CD14-positive monocyte (primary cell): Measurements from ENCODE around the gene RERE. TPM values are rescaled to one million over a fixed set of nuclear protein-coding genes. Genes with fewer than 3 reads are reported as not detected.

Source experiments
- DNase-seq, 3 donors: peaks; one replicate each; pipeline ENCODE4 v3.0.0-alpha.2; 2011 to 2022
- H2AFZ ChIP-seq: 2 replicates; pipeline ENCODE4 v1.6.0; 2012; ENCODE audit warnings: mild to moderate bottlenecking, low read depth, low read length, inconsistent platforms; ENCODE audit not compliant: insufficient read depth, poor library complexity, severe bottlenecking
- H3K27ac ChIP-seq, 2 donors: 1 replicate in 1 of 2; 2 replicates in 1 of 2; pipeline ENCODE4 v1.5.1; 2012 to 2013; ENCODE audit warnings: low read length in 2 of 2, control low read depth in 1 of 2, inconsistent platforms in 1 of 2, low read depth in 1 of 2, mild to moderate bottlenecking in 1 of 2
- H3K27me3 ChIP-seq, 2 donors: one replicate each; pipeline versions ENCODE4 v1.6.0 to v1.6.1; 2011 to 2013; ENCODE audit warnings: low read length in 2 of 2; ENCODE audit not compliant: control insufficient read depth in 2 of 2, insufficient read depth in 2 of 2
- H3K36me3 ChIP-seq, 2 donors: replicated peaks in 1 of 2; 1 replicate in 1 of 2; 2 replicates in 1 of 2; pipeline versions ENCODE4 v1.5.1 to v1.6.1; 2012 to 2013; ENCODE audit warnings: low read length in 2 of 2, control low read depth in 1 of 2, inconsistent platforms in 1 of 2, mild to moderate bottlenecking in 1 of 2; ENCODE audit not compliant: insufficient read depth in 2 of 2, control insufficient read depth in 1 of 2
- H3K4me1 ChIP-seq, 2 donors: 1 replicate in 1 of 2; 2 replicates in 1 of 2; pipeline versions ENCODE4 v1.5.1 to v1.6.1; 2012 to 2013; ENCODE audit warnings: low read length in 2 of 2, control low read depth in 1 of 2, inconsistent platforms in 1 of 2, mild to moderate bottlenecking in 1 of 2, moderate library complexity in 1 of 2; ENCODE audit not compliant: insufficient read depth in 2 of 2, control insufficient read depth in 1 of 2
- H3K4me2 ChIP-seq: replicated peaks from 2 replicates; pipeline ENCODE3; 2012; ENCODE audit warnings: low read length, moderate library complexity, mild to moderate bottlenecking; ENCODE audit not compliant: poor library complexity, severe bottlenecking; ENCODE audit errors: extremely low read depth
- H3K4me3 ChIP-seq, 3 experiments: fragments of 200-600 bp in 1 of 3; sonication (generic) in 1 of 3; replicated peaks in 1 of 3; 1 replicate in 2 of 3; 2 replicates in 1 of 3; pipeline ENCODE4 v1.5.1; 2011 to 2013; ENCODE audit warnings: low read length in 3 of 3, mild to moderate bottlenecking in 3 of 3, control low read depth in 2 of 3, low read depth in 2 of 3, inconsistent platforms in 1 of 3, moderate library complexity in 1 of 3
- H3K79me2 ChIP-seq: 2 replicates; pipeline ENCODE4 v1.6.0; 2012; ENCODE audit warnings: mild to moderate bottlenecking, control low read depth, inconsistent platforms, low read length, moderate library complexity; ENCODE audit not compliant: insufficient read depth
- H3K9ac ChIP-seq: 2 replicates; pipeline ENCODE4 v1.6.0; 2017; ENCODE audit warnings: low read length, mild to moderate bottlenecking; ENCODE audit not compliant: insufficient read depth, poor library complexity, severe bottlenecking
- H3K9me3 ChIP-seq, 2 donors: replicated peaks in 1 of 2; 1 replicate in 1 of 2; 2 replicates in 1 of 2; pipeline versions ENCODE4 v1.5.1 to v1.6.1; 2012 to 2013; ENCODE audit warnings: low read length in 2 of 2, control low read depth in 1 of 2; ENCODE audit not compliant: control insufficient read depth in 1 of 2, insufficient read depth in 1 of 2
- H4K20me1 ChIP-seq: 2 replicates; pipeline ENCODE4 v1.6.0; 2012; ENCODE audit warnings: mild to moderate bottlenecking, low read length, control low read depth, moderate library complexity; ENCODE audit not compliant: insufficient read depth
- H3K27ac Mint-ChIP-seq, 7 donors: one replicate each; pipeline ENCODE4 v1.8.0; 2020; ENCODE audit warnings: mild to moderate bottlenecking in 7 of 7, mixed read lengths in 7 of 7, moderate library complexity in 6 of 7, inconsistent platforms in 2 of 7
- H3K27me3 Mint-ChIP-seq, 3 donors: one replicate each; pipeline ENCODE4 v1.8.0; 2021 to 2022; ENCODE audit warnings: low read depth in 3 of 3, mild to moderate bottlenecking in 3 of 3, mixed read lengths in 3 of 3, moderate library complexity in 3 of 3, inconsistent platforms in 1 of 3
- H3K36me3 Mint-ChIP-seq, 2 donors: one replicate each; pipeline ENCODE4 v1.8.0; 2020; ENCODE audit warnings: mixed read lengths in 2 of 2, inconsistent platforms in 1 of 2, mild to moderate bottlenecking in 1 of 2
- H3K4me1 Mint-ChIP-seq: one replicate; pipeline ENCODE4 v1.8.0; 2020; ENCODE audit warnings: mild to moderate bottlenecking, mixed read lengths
- H3K4me3 Mint-ChIP-seq, 2 donors: one replicate each; pipeline ENCODE4 v1.8.0; 2020; ENCODE audit warnings: mild to moderate bottlenecking in 2 of 2, mixed read lengths in 2 of 2, moderate library complexity in 1 of 2
- H3K9me3 Mint-ChIP-seq, 7 donors: one replicate each; pipeline ENCODE4 v1.8.0; 2020 to 2022; ENCODE audit warnings: mixed read lengths in 7 of 7, mild to moderate bottlenecking in 6 of 7, moderate library complexity in 6 of 7, inconsistent platforms in 2 of 7
- WGBS: methylation state at CpG from one replicate; pipeline ENCODE4 v1.1.5; 2013; ENCODE audit warnings: missing lambda C conversion rate; ENCODE audit not compliant: insufficient coverage; 5-methylcytosine and 5-hydroxymethylcytosine counted together
- intact Hi-C, 2 donors: fragments of 100-400 bp; cut with micrococcal nuclease; formaldehyde crosslinking; loops; one replicate each; pipeline versions ENCODE4 v1.15.0 to v1.15.1; 2023
- polyA plus RNA-seq, 3 donors: library from polyadenylated mRNA; depleted of rRNA in 1 of 3; unstranded in 2 of 3; stranded (reverse) in 1 of 3; fragments of 300-500 nt in 2 of 3; fragments of >200 nt in 1 of 3; fragmentation: Illumina TruSeq in 2 of 3; gene quantifications; 1 replicate in 2 of 3; 2 replicates in 1 of 3; pipeline ENCODE4 v1.2.3, GENCODE V29; 2012 to 2021
- TF ChIP-seq, protein P1 (sequence below): fragments of 200-600 bp; IDR thresholded peaks from one replicate; pipeline ENCODE4 v1.8.0; 2022; ENCODE audit warnings: antibody characterized with exemption, mild to moderate bottlenecking

The RERE gene
- polyA plus RNA-seq, 3 donors: 1.2 to 19.4 (median 3.8) TPM

DNA sequence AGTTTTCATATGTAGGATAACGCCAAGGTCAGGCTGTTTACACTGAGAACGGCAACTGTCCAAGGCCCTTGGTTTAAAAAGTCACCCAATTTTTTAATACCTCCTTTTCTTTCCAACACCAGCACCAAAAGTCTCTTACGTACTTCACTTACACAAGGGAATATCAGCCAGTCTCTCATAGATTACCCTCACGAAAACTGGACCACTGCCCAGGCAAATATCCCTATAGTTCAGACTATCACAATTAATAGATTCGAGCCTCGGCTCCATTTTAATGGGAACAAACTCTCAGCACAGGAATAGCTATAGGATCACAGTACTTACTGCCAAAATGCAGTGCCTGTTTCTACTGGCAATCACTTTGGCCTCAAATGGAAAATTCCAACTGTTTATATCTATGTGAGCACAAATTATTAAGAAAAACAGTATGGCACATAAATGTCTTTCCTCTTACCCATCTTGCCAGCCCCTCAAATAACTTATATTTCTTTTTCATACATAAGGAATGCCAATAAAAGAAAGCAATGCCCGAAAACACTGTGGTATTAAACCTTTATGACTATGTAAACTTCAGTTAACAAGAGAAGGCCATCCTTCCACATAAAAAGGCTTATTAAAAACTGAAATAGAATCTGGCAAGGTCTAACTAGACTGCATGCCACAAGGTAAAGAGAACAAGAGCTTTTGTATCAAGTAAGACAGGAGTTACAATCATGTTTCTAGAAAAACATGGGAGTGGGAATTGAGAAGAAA lies 401.7 kb downstream of the RERE start:
- Mint-ChIP-seq H3K27me3 (peaks cover 0 to 2% (median 0%) of the 10 kb centered on the region in 3 donors), H3K36me3 (peaks cover 53 to 64% of the 10 kb centered on the region in 2 donors), H3K4me3 (no peak overlapping the region), H3K9me3 (no peaks in the 10 kb centered on the region), H3K27ac (no peak overlapping the region), H3K4me1 (peaks cover 24% of the 10 kb centered on the region)
- TF ChIP-seq, protein P1, sequence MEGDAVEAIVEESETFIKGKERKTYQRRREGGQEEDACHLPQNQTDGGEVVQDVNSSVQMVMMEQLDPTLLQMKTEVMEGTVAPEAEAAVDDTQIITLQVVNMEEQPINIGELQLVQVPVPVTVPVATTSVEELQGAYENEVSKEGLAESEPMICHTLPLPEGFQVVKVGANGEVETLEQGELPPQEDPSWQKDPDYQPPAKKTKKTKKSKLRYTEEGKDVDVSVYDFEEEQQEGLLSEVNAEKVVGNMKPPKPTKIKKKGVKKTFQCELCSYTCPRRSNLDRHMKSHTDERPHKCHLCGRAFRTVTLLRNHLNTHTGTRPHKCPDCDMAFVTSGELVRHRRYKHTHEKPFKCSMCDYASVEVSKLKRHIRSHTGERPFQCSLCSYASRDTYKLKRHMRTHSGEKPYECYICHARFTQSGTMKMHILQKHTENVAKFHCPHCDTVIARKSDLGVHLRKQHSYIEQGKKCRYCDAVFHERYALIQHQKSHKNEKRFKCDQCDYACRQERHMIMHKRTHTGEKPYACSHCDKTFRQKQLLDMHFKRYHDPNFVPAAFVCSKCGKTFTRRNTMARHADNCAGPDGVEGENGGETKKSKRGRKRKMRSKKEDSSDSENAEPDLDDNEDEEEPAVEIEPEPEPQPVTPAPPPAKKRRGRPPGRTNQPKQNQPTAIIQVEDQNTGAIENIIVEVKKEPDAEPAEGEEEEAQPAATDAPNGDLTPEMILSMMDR: no peak
- intact Hi-C loops: no loop called here
- peaks cover 59 to 99% of the 10 kb centered on the region in 2 donors for H3K36me3 ChIP-seq
- peaks cover 100% of the 10 kb centered on the region for H3K79me2 ChIP-seq
- no peaks in the 10 kb centered on the region for H3K27me3 ChIP-seq
- no peak overlapping the region for H2AFZ ChIP-seq
- DNase-seq: no peak
- 97% methylated on average over 3 of the region's 7 CpGs for whole genome bisulfite sequencing
- peaks cover 37 to 42% of the 10 kb centered on the region in 2 donors for H3K4me1 ChIP-seq
- no peaks in the 10 kb centered on the region for H3K9me3 ChIP-seq
- H3K9ac ChIP-seq: no peak overlapping the region
- H3K4me3 ChIP-seq: no peak overlapping the region
- no peak overlapping the region for H3K27ac ChIP-seq
- H4K20me1 ChIP-seq: peaks cover 100% of the 10 kb centered on the region
- H3K4me2 ChIP-seq: no peak overlapping the region

DNA sequence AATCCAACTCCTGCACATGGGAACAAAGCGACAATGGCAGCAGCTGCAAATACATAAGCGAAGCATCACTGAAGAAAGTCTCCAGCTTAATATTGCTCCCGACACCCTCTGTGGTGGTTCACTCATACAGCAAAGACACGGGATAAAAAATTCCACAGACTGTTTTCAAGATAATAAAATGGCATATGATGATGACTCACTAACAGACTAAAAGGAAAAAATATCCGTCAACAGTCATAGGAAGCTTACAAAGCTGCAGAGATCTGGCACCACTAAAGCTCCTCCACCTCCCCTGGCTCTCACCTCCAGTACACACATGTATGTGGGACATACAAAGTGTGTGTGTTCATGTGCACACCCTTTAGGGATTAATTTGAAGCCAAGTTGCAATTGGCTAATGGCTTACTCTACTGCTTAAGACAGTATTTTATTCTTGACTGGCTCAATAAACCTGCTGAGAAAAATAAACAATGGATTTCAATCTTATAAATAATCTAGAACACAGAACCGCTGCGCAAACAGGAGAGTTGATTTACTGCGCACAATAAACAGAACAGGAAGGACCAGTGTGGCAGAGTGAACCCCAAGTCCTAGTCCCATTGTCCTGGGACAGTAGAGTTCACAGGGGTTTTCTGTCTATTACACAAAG lies 405.1 kb downstream of the RERE start:
- Histone ChIP-seq H4K20me1 (peaks cover 100% of the 10 kb centered on the region), H3K79me2 (peaks cover 94% of the 10 kb centered on the region), H3K9ac (no peak overlapping the region), H3K4me3 (no peak overlapping the region), H3K36me3 (peaks cover 49 to 90% of the 10 kb centered on the region in 2 donors), H3K4me1 (peaks cover 17 to 23% of the 10 kb centered on the region in 2 donors), H3K9me3 (no peaks in the 10 kb centered on the region), H3K4me2 (no peak overlapping the region), H3K27me3 (no peaks in the 10 kb centered on the region), H3K27ac (peak overlapping the region in 1 of 2 donors; percentile 15), H2AFZ (no peak overlapping the region)
- H3K27me3 Mint-ChIP-seq: peaks cover 0 to 4% (median 0%) of the 10 kb centered on the region in 3 donors
- peaks cover 31% of the 10 kb centered on the region for H3K4me1 Mint-ChIP-seq
- no peak overlapping the region for H3K27ac Mint-ChIP-seq
- DNase-seq: no peak
- intact Hi-C loops: no loop called here
- H3K36me3 Mint-ChIP-seq: peaks cover 64 to 77% of the 10 kb centered on the region in 2 donors
- no peaks in the 10 kb centered on the region for H3K9me3 Mint-ChIP-seq
- 94% methylated on average over 4 of the region's 8 CpGs for WGBS
- TF ChIP-seq, protein P1: no peak
- no peak overlapping the region for H3K4me3 Mint-ChIP-seq
